K562 (cell line): ENCODE measurements around the gene TDRD5. TPM values are rescaled to one million over a fixed set of nuclear protein-coding genes. Genes with fewer than 3 reads are reported as not detected.
A peak's percentile ranks its signal among the peaks of the same experiment; 100 is the strongest.

Source experiments
- ATAC-seq: fragments of 200-7000 bp; cut with Tn5 transposase; 3 replicates; pipeline ENCODE4 v1.9.1; 2020; ENCODE audit warnings: moderate library complexity
- BruUV-seq: library from RNA; stranded (reverse); fragments of 400-500 nt; replicated peaks from 2 replicates; lab custom pipeline; 2021; lab: Mats Ljungman, UMichigan
- CTCF ChIA-PET: fragments of 300-600 bp; formaldehyde crosslinking; extraction: SDS; loops from one replicate; lab custom pipeline; 2021; ENCODE audit warnings: low intra/inter-chr PET ratio; lab: Yijun Ruan, JAX
- POLR2A ChIA-PET: fragments of 300-600, 350-650 bp; sonication (Branson Sonifier 250); formaldehyde crosslinking; extraction: SDS; loops from one replicate; lab custom pipeline; 2021; ENCODE audit warnings: antibody characterized with exemption, inconsistent platforms; lab: Yijun Ruan, JAX
- DNase-seq, 4 experiments: peaks; one replicate each; pipeline versions ENCODE4 v3.0.0 to v3.0.0-alpha.2; 2011 to 2018; ENCODE audit warnings: low spot score in 3 of 4, mixed read lengths in 3 of 4; ENCODE audit errors: extremely low read depth in 1 of 4
- FAIRE-seq: peaks from 2 replicates; lab custom pipeline; 2011; peaks lifted over from hg19 to GRCh38; lab: Jason Lieb, UNC
- H2AFZ ChIP-seq: 2 replicates; pipeline ENCODE4 v1.6.0; 2011; ENCODE audit warnings: low read depth, low read length, control low read depth, inconsistent platforms
- H3K27ac ChIP-seq: fragments of 200-600 bp; 3 replicates; pipeline ENCODE4 v1.8.0; 2011; ENCODE audit warnings: low read depth, mild to moderate bottlenecking, control low read depth, inconsistent platforms, low read length, moderate library complexity, mixed read lengths; ENCODE audit errors: extremely low read depth
- H3K27me3 ChIP-seq, 2 experiments: fragments of 300-600 bp in 1 of 2; 2 replicates in 1 of 2; 3 replicates in 1 of 2; pipeline versions ENCODE4 v1.6.0 to v1.8.0; 2011; ENCODE audit warnings: inconsistent platforms in 2 of 2, low read length in 2 of 2, mild to moderate bottlenecking in 1 of 2, mixed read lengths in 1 of 2, moderate library complexity in 1 of 2; ENCODE audit not compliant: control insufficient read depth in 2 of 2, insufficient read depth in 2 of 2
- H3K36me3 ChIP-seq: fragments of 300-600 bp; 3 replicates; pipeline ENCODE4 v1.8.0; 2011; ENCODE audit warnings: mild to moderate bottlenecking, low read length, inconsistent platforms; ENCODE audit not compliant: control insufficient read depth, insufficient read depth
- H3K4me1 ChIP-seq, 2 experiments: fragments of 200-600 bp in 1 of 2; replicated peaks in 1 of 2; 2 replicates in 1 of 2; 3 replicates in 1 of 2; pipeline versions ENCODE4 v1.5.1 to v1.8.0; 2011; ENCODE audit warnings: inconsistent platforms in 2 of 2, low read length in 2 of 2, mild to moderate bottlenecking in 1 of 2, mixed read lengths in 1 of 2, moderate library complexity in 1 of 2; ENCODE audit not compliant: control insufficient read depth in 2 of 2, insufficient read depth in 2 of 2
- H3K4me2 ChIP-seq: 2 replicates; pipeline ENCODE4 v1.6.1; 2011; ENCODE audit warnings: low read length, control low read depth, inconsistent platforms, mixed read lengths; ENCODE audit not compliant: insufficient read depth
- H3K4me3 ChIP-seq: fragments of 200-600 bp; sonication (generic), shearing (Covaris generic); 2 replicates; pipeline ENCODE4 v1.5.1; 2016; ENCODE audit warnings: control low read depth, inconsistent platforms
- H3K79me2 ChIP-seq: fragments of 200-600 bp; 3 replicates; pipeline ENCODE4 v1.8.0; 2011; ENCODE audit warnings: low read length, inconsistent platforms; ENCODE audit not compliant: control insufficient read depth, insufficient read depth
- H3K9ac ChIP-seq, 2 experiments: 2 replicates each; pipeline versions ENCODE4 v1.6.0 to v1.6.1; 2011; ENCODE audit warnings: low read depth in 2 of 2, low read length in 2 of 2, control low read depth in 1 of 2, inconsistent platforms in 1 of 2, mild to moderate bottlenecking in 1 of 2, mixed read lengths in 1 of 2; ENCODE audit not compliant: insufficient read depth in 1 of 2
- H3K9me1 ChIP-seq: one replicate; pipeline ENCODE4 v1.6.0; 2011; ENCODE audit warnings: inconsistent platforms, mild to moderate bottlenecking, low read length, moderate library complexity; ENCODE audit not compliant: control insufficient read depth, insufficient read depth
- H3K9me3 ChIP-seq: replicated peaks from 2 replicates; pipeline ENCODE4 v1.5.1; 2011; ENCODE audit warnings: low read depth, low read length, inconsistent platforms; ENCODE audit not compliant: control insufficient read depth, insufficient read depth
- H4K20me1 ChIP-seq: replicated peaks from 2 replicates; pipeline ENCODE4 v1.6.1; 2011; ENCODE audit warnings: low read length, inconsistent platforms, mixed read lengths; ENCODE audit not compliant: control insufficient read depth, insufficient read depth
- BACH1 ChIP-seq: fragments of 200-800 bp; sonication (Bioruptor generic); IDR thresholded peaks from 2 replicates; pipeline ENCODE4 v1.6.1; 2016; ENCODE audit warnings: missing genetic modification characterization, missing compliant biosample characterization
- E4F1 ChIP-seq: fragments of 250-450 bp; sonication (Bioruptor Pico); IDR thresholded peaks from 2 replicates; pipeline ENCODE4 v1.5.0; 2021; ENCODE audit warnings: mild to moderate bottlenecking, borderline replicate concordance
- FIP1L1 ChIP-seq: fragments of 200-400 bp; formaldehyde crosslinking; IDR thresholded peaks from 2 replicates; pipeline ENCODE4 v1.6.1; 2018; ENCODE audit warnings: mild to moderate bottlenecking, low read depth, low read length; ENCODE audit not compliant: poor library complexity, severe bottlenecking
- FOSL1 ChIP-seq: fragments of 200-800 bp; sonication (Bioruptor generic); conservative IDR thresholded peaks from 2 replicates; pipeline ENCODE4 v1.6.1; 2016; ENCODE audit warnings: missing genetic modification characterization, missing compliant biosample characterization
- KHSRP ChIP-seq: fragments of 450-650 bp; IDR thresholded peaks from 2 replicates; pipeline ENCODE4 v1.6.1; 2017
- MAFF ChIP-seq: IDR thresholded peaks from 2 replicates; pipeline ENCODE4 v1.6.1; 2012; ENCODE audit warnings: low read length, improper control_type of control experiment
- PHTF2 ChIP-seq: fragments of 250-450 bp; sonication (Bioruptor Pico); IDR thresholded peaks from 2 replicates; pipeline ENCODE4 v1.5.0; 2021; ENCODE audit warnings: mild to moderate bottlenecking
- SRSF1 ChIP-seq: fragments of 200-400 bp; formaldehyde crosslinking; IDR thresholded peaks from 2 replicates; pipeline ENCODE4 v1.6.1; 2017; ENCODE audit warnings: mild to moderate bottlenecking, low read depth, low read length, moderate library complexity
- in situ Hi-C: fragments of 300-500 bp; cut with MboI; formaldehyde crosslinking; loops from 4 replicates; pipeline ENCODE4 v1.15.0; 2018; ENCODE audit warnings: inconsistent platforms, mixed read lengths
- intact Hi-C: fragments of 100-400 bp; cut with micrococcal nuclease; formaldehyde crosslinking; loops from 2 replicates; pipeline ENCODE4 v1.14.2; 2022
- polyA plus RNA-seq, 8 experiments: library from polyadenylated mRNA; depleted of rRNA in 4 of 8; stranded (reverse) in 5 of 8; unstranded in 3 of 8; fragments of >200 nt; fragmentation: Nextera tagmentation in 2 of 8; fragmentation: Illumina TruSeq in 1 of 8; extraction: Ambion mirVana in 2 of 8; extraction: Trizol in 1 of 8; gene quantifications; 2 replicates each; pipeline versions ENCODE4 v1.2.1 to v1.2.3, GENCODE V29; 2011 to 2014; ENCODE audit warnings: inconsistent platforms in 1 of 8, missing spikeins in 1 of 8
- total RNA-seq, 7 experiments: library from RNA; depleted of rRNA in 6 of 7; stranded (reverse); fragments of >200 nt in 6 of 7; fragmentation: Illumina TruSeq in 2 of 7; extraction: Trizol in 2 of 7; gene quantifications; 2 replicates each; pipeline versions ENCODE4 v1.2.1 to v1.2.3, GENCODE V29; 2011 to 2021; ENCODE audit warnings: low replicate concordance in 1 of 7

The TDRD5 gene
- total and polyA plus RNA-seq, 9 of the 15 experiments (the other 6 are each of a cell fraction or from before 2014, with no cell fraction given) = 0.04 to 0.57 (median 0.26) TPM; not detected in 1

- peak; percentile 54; the same call in 1 of the 2 replicates for TF ChIP-seq FOSL1
- TF ChIP-seq MAFF = peak; percentile 54
- peak; percentile 83 for TF ChIP-seq BACH1 (tag)
- TF ChIP-seq, all 486 proteins: peak for 18
Observed at GRCh38 chr1:179550746-179551682, 40.6 kb upstream of the TDRD5 start (continued).

GRCh38 chr1:179554427-179554826 is 37.2 kb upstream of the TDRD5 start:
- H2AFZ ChIP-seq = no peak overlapping the region
- H3K9me1 ChIP-seq = no peaks in the 10 kb centered on the region
- H3K4me3 ChIP-seq = no peak overlapping the region
- POLR2A ChIA-PET = no interaction called here
- H3K79me2 ChIP-seq = no peaks in the 10 kb centered on the region
- no peaks in the 10 kb centered on the region for H3K36me3 ChIP-seq
- intact Hi-C loops (no loop called here), in situ Hi-C loops (no loop called here)
- no peak overlapping the region for H3K27ac ChIP-seq
- ATAC-seq = no peak
- no peak overlapping the region for H3K4me2 ChIP-seq
- CTCF ChIA-PET = no interaction called here
- TF ChIP-seq E4F1 (CRISPR knock-in tag) (no peak), KHSRP (no peak), FIP1L1 (no peak), SRSF1 (no peak), PHTF2 (CRISPR knock-in tag) (no peak)
- H4K20me1 ChIP-seq = no peaks in the 10 kb centered on the region
- H3K4me1 ChIP-seq = no peaks in the 10 kb centered on the region
- FAIRE-seq = no peak
- H3K27me3 ChIP-seq = no peaks in the 10 kb centered on the region; a peak in 2 of 5 replicates
- no TSS peak for BruUV-seq
- H3K9ac ChIP-seq = no peak overlapping the region
- DNase-seq = no peak
- H3K9me3 ChIP-seq = no peaks in the 10 kb centered on the region
